HG02840 (cell line): ENCODE data around the gene PLTP.

Source experiments
- ATAC-seq: cut with Tn5 transposase; IDR thresholded peaks from one replicate; pipeline ENCODE4 v1.9.1; 2021; ENCODE audit warnings: mild to moderate bottlenecking, moderate library complexity, moderate number of reproducible peaks; ENCODE audit not compliant: unreplicated experiment, low FRiP score

Gene PLTP

DNA sequence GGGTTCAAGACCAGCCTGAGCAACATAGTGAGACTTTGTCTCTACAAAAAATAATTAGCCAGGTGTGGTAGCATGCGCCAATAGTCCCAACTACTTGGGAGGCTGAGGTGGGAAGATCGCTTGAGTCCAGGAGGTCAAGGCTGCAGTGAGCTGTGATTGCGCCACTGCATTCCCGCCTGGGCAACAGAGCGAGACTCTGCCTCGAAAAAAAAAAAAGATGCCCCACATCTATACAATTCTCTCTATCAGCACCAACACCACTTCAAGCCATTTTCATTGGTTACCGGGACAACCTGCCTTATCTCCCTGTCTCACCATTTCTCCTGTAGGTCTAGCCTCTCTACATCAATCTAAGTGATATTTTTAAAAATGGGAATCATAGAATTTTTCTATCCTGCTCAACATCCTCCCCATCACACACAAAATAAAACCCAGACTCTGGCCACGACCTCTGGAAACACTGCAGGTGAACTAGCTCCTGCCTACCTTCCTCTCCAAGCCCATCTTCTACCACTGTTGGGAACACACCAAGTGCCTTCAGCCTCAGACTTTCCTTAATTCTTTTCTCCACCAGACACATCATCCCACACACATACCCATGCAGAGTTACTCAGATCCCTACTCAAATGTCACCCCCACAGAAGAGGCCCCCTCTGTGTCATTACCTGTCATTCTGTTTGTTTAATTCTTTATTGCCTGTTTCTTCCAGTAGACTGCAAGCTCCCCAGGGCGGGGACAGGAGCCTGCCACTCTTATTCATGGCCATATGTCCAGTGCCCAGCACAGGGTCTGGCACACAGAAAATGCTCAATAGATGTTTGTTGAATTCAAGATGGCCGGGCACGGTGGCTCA, 9.6 kb upstream of the PLTP start:
- no peak for ATAC-seq

DNA sequence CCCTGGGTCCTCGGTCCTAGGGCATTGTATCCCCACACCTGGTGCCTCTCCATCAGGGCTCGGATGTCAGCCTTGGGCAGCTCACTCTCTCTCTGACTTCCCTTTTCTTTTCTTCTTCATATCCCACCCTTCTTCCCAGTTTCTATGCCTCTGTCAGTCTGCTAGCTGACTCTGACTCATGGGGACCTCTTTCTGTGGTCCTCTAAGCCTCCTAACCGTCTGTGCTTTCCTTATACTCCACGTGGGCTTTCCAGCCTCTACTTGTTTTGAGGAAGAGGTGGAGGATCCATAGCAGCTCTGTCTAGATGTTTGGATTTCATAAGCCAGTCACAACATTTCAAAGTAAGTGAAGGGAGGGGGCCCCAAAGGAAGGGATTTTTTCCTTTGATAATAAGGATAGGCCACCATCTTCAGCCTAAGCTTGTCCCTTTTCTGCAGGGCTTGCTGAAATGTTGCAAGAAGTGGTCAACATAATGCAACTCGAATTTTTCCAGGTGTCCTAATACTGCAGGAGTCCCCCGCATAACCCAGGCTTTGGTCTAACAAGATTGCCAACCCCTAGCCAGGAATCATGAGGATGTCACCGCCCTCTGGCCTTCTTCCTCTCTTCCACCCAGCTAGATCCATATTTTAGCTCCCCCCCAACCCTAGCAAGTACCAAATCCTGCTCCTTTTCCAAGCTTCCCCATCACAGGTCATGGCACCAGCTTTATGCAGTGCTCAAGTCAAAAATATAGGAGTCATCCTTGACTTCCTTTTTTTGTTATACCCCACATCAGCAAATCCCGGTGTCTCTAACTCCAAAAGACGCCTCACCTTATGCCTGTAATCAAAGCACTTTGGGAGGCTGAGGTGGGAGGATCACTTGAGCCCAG, 8.7 kb upstream of the PLTP start:
- no peak for ATAC-seq

DNA sequence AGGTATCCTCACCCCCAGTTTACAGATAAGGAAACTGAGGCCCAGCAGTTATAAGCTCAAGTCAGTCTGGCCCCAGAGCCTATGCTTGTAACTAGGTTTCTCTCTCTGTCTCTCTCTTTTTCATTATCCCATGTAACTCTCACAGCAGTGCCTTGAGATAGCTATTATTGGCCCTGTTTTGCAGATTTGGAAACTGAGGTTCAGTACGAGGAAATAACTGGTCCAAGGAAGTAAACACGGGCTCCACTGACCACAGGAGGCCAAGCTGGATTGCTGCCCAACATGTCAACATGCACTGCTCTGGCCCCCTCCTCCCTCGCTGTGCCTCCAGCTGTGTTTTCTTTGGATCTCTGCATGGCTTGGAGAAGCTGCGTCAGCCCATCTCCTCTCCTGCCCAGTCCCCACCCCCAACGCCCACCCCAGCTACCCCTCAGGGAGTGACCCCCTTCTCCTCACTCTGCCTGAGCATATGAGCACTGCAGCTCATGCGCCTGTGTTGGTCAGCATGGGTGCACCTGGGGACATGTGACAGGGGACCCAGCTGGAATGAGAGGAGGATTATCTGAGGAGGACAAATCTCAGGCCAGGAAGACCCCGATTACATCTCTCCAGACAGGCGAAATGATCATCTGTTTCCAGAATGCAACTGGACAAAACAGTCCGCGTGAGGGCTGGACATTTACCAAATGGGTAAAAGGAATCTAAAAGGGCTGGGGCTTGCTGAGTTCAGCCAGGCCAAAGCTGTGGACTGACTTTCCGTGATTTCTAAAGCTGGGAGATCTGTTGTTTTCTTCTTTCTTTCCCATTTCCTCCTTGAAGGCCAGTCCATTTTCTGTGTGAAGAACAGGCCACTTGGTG, 7.8 kb upstream of the PLTP start:
- no peak for ATAC-seq

- no peak for ATAC-seq
Observed at GRCh38 chr20:45918779-45919537, 7.0 kb upstream of the PLTP start.

- ATAC-seq: no peak
Observed at GRCh38 chr20:45918182-45918737, 6.3 kb upstream of the PLTP start.

GRCh38 chr20:45917790-45918141, 5.8 kb upstream of the PLTP start:
- no peak for ATAC-seq

GRCh38 chr20:45913116-45913515, 1.2 kb upstream of the PLTP start:
- ATAC-seq: no peak

DNA sequence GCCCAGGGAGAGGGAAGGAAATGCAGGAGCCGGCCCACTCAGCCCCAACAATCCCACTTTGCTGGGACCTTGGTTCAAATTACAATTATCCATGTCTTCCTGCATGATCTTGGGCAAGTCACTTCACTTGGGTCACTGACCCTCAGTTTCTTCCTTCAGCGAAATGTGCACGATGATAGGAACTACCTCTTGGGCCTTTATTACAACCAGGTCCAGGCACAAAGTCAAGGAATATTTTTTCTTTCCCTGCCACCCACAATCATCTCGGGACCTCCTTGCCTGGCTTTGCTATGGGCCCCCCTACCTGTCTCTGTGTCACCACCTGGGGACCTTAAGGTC, 358 bp upstream of the PLTP start:
- ATAC-seq: no peak

GRCh38 chr20:45910670-45911485, 1.1 kb downstream of the PLTP start:
- ATAC-seq: peak; percentile 87

GRCh38 chr20:45909817-45910669, 1.9 kb downstream of the PLTP start:
- no peak for ATAC-seq

- ATAC-seq: no peak
Observed at GRCh38 chr20:45909336-45909808, 2.6 kb downstream of the PLTP start.

GRCh38 chr20:45908084-45908483, 3.9 kb downstream of the PLTP start:
- ATAC-seq: no peak

- ATAC-seq: no peak
Observed at GRCh38 chr20:45907219-45907948, 4.6 kb downstream of the PLTP start.

- ATAC-seq: no peak
Observed at GRCh38 chr20:45905505-45906079, 6.4 kb downstream of the PLTP start.

DNA sequence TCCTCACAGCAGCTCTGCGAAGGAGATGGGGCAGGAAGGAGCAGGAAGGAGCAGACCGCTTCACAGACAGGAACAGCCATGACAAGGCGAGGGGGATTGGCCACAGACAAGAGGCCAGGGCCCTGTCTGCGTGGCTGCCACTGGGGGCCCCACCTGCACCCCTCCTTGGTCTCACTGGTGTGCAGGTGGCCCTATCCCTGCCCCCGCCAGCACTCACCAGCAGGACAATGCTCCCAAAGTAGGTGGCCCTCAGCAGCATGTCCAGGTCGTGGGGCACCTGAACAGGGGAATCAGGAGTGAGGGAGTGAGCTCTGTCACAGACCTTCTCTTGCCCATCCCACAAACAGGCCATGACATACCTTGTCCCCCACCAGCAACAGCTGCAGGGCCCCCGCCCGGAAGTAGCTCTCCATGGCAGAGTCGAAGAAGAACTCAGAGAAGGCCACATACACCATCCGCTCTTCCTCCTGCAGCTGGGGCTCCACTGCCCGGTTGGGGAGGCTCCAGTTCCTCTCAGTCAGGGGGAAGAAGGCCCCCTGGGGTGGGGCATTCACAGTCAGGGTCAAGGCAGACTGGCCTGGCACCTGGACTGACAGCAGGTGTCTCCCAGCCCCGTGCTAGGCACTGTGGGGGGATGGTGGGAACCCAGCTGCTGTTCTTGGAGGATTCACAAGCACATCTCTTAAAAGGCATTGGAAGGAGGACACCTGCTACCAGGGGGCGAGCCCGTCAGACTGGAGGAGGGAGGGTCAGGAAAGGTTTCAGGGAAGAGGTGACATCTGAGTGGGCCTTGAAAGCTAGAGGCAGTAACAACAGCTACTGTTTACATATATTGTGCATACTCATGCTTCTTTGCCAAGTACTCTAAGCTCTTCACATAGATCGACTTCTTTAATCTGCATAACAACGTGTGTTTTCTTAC, 7.1 kb downstream of the PLTP start:
- no peak for ATAC-seq

DNA sequence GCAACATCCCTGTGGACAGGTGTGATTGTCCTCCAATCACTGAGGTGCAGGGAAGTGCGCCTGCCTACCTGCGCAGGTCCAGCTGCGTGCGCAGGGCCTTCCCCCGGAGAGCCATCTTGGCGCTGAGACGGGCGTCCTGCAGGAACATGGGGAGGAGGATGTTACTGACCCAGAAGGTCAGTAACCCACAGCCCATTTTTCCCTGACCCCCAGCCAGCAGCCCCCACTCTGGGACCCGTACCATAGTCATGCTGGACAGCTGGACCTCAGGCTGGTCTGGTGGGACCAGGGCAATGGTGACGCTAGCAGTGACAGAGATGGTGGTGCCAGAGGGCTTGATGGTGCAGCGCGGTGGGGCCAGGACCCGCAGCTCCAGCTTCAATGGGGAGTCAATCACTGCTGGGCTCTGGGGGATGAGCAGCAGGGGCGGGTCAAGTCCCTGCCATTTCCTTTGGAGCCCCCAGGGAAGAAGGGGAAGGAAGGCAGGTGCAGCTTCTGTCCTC, 9.7 kb downstream of the PLTP start:
- ATAC-seq: no peak
